NB4 (cell line): Measurements from ENCODE around the gene ACP1.

Experiments used
- MYC ChIP-seq: IDR thresholded peaks from 2 replicates; pipeline ENCODE4 v1.6.1; 2011; ENCODE audit warnings: low read depth, low read length
- POLR2A ChIP-seq: IDR thresholded peaks from 2 replicates; pipeline ENCODE4 v1.6.1; 2011; ENCODE audit warnings: mild to moderate bottlenecking; ENCODE audit not compliant: insufficient read length; ENCODE audit errors: extremely low read depth
- TF ChIP-seq, protein P1 (sequence below): IDR thresholded peaks from one replicate; pipeline ENCODE4 v1.5.1; 2012; ENCODE audit warnings: low read depth, low read length
- TF ChIP-seq, protein P2 (sequence below): IDR thresholded peaks from 2 replicates; pipeline ENCODE4 v1.6.1; 2011; ENCODE audit warnings: low read depth, low read length

DNA sequence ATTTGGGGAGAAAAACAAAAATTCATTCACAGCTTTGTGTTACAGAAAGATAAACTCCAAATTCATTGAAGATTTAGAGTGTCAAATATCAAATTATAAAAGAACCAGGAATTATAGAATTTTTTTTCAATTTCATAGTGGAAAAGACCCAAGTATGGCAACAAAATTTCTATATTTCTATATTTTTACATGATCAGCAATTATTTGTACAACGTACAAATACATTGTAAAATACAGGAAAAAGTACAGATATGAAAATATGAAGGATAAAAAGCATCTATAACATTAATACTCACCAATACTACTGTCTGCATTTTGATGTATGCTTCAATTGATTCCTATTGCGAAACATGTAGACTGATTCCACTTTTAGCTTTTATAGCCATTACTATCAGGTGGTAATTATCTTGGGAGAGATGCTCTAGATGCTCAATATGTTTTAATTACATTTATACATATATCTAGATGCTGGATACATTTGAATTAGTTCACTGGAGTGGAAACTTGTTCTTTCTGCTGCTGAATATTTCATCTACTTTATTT lies 4.9 kb upstream of the ACP1 start:
- TF ChIP-seq, protein P1, sequence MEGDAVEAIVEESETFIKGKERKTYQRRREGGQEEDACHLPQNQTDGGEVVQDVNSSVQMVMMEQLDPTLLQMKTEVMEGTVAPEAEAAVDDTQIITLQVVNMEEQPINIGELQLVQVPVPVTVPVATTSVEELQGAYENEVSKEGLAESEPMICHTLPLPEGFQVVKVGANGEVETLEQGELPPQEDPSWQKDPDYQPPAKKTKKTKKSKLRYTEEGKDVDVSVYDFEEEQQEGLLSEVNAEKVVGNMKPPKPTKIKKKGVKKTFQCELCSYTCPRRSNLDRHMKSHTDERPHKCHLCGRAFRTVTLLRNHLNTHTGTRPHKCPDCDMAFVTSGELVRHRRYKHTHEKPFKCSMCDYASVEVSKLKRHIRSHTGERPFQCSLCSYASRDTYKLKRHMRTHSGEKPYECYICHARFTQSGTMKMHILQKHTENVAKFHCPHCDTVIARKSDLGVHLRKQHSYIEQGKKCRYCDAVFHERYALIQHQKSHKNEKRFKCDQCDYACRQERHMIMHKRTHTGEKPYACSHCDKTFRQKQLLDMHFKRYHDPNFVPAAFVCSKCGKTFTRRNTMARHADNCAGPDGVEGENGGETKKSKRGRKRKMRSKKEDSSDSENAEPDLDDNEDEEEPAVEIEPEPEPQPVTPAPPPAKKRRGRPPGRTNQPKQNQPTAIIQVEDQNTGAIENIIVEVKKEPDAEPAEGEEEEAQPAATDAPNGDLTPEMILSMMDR, result no peak
- TF ChIP-seq, protein P2, sequence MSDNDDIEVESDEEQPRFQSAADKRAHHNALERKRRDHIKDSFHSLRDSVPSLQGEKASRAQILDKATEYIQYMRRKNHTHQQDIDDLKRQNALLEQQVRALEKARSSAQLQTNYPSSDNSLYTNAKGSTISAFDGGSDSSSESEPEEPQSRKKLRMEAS, result no peak
- TF ChIP-seq MYC (no peak), POLR2A (no peak)
